Measurements from ENCODE around the gene CHIC2.

Gene CHIC2

GRCh38 chr4:54074381-54074780 lies 10.0 kb upstream of the CHIC2 start:
- no peaks in the 10 kb centered on the region for H4K20me1 ChIP-seq (ENCODE audit: insufficient read depth, low read length)
- TF ChIP-seq EZH2phosphoT487 (IDR thresholded peaks at IDR 0.05; ENCODE audit: low read depth) (no peak), CTCF (IDR thresholded peaks at IDR 0.05; ENCODE audit: low read depth, low read length) (no peak)
- no peak overlapping the region for H2AFZ ChIP-seq (ENCODE audit: low read depth, low read length)
- H3K9me3 ChIP-seq (ENCODE audit: insufficient read depth, low read length) = no peaks in the 10 kb centered on the region
- no peak overlapping the region for H3K4me3 ChIP-seq (ENCODE audit: low read length)
- H3K36me3 ChIP-seq (replicated peaks; ENCODE audit: low read depth, low read length) = no peaks in the 10 kb centered on the region
- H3K27ac ChIP-seq (ENCODE audit: low read length) = no peak overlapping the region
- H3K4me1 ChIP-seq (ENCODE audit: low read length) = no peaks in the 10 kb centered on the region
- no peak overlapping the region for H3K9ac ChIP-seq (ENCODE audit: low read length)
- H3K4me2 ChIP-seq (ENCODE audit: low read length) = no peak overlapping the region
- H3K79me2 ChIP-seq (ENCODE audit: low read length) = no peaks in the 10 kb centered on the region
- H3K27me3 ChIP-seq (ENCODE audit: low read depth, low read length) = no peaks in the 10 kb centered on the region

GRCh38 chr4:54073271-54073880 lies 9.0 kb upstream of the CHIC2 start:
- H3K4me3 ChIP-seq (ENCODE audit: low read length) = no peak overlapping the region
- H3K27ac ChIP-seq (ENCODE audit: low read length) = no peak overlapping the region
- H4K20me1 ChIP-seq (ENCODE audit: insufficient read depth, low read length) = no peaks in the 10 kb centered on the region
- TF ChIP-seq CTCF (IDR thresholded peaks at IDR 0.05; ENCODE audit: low read depth, low read length) (no peak), EZH2phosphoT487 (IDR thresholded peaks at IDR 0.05; ENCODE audit: low read depth) (no peak)
- no peak overlapping the region for H3K9ac ChIP-seq (ENCODE audit: low read length)
- H2AFZ ChIP-seq (ENCODE audit: low read depth, low read length) = no peak overlapping the region
- no peaks in the 10 kb centered on the region for H3K4me1 ChIP-seq (ENCODE audit: low read length)
- no peaks in the 10 kb centered on the region for H3K79me2 ChIP-seq (ENCODE audit: low read length)
- no peaks in the 10 kb centered on the region for H3K9me3 ChIP-seq (ENCODE audit: insufficient read depth, low read length)
- no peaks in the 10 kb centered on the region for H3K27me3 ChIP-seq (ENCODE audit: low read depth, low read length)
- H3K4me2 ChIP-seq (ENCODE audit: low read length) = no peak overlapping the region
- H3K36me3 ChIP-seq (replicated peaks; ENCODE audit: low read depth, low read length) = no peaks in the 10 kb centered on the region

GRCh38 chr4:54067166-54067565 lies 2.8 kb upstream of the CHIC2 start:
- Histone ChIP-seq H3K9ac (ENCODE audit: low read length) (no peak overlapping the region), H3K27me3 (ENCODE audit: low read depth, low read length) (no peaks in the 10 kb centered on the region), H3K9me3 (ENCODE audit: insufficient read depth, low read length) (no peaks in the 10 kb centered on the region), H3K4me3 (ENCODE audit: low read length) (no peak overlapping the region), H3K4me2 (ENCODE audit: low read length) (no peak overlapping the region), H2AFZ (ENCODE audit: low read depth, low read length) (no peak overlapping the region), H3K4me1 (ENCODE audit: low read length) (peaks cover 14% of the 10 kb centered on the region), H4K20me1 (ENCODE audit: insufficient read depth, low read length) (peaks cover 8% of the 10 kb centered on the region), H3K36me3 (replicated peaks; ENCODE audit: low read depth, low read length) (no peaks in the 10 kb centered on the region), H3K79me2 (ENCODE audit: low read length) (peaks cover 25% of the 10 kb centered on the region), H3K27ac (ENCODE audit: low read length) (no peak overlapping the region)
- TF ChIP-seq CTCF (IDR thresholded peaks at IDR 0.05; ENCODE audit: low read depth, low read length) (no peak), EZH2phosphoT487 (IDR thresholded peaks at IDR 0.05; ENCODE audit: low read depth) (no peak)

GRCh38 chr4:54066718-54067129 lies 2.3 kb upstream of the CHIC2 start:
- no peak overlapping the region for H3K9ac ChIP-seq (ENCODE audit: low read length)
- peaks cover 14% of the 10 kb centered on the region for H3K4me1 ChIP-seq (ENCODE audit: low read length)
- peaks cover 29% of the 10 kb centered on the region for H3K79me2 ChIP-seq (ENCODE audit: low read length)
- H3K4me3 ChIP-seq (ENCODE audit: low read length) = no peak overlapping the region
- TF ChIP-seq CTCF (IDR thresholded peaks at IDR 0.05; ENCODE audit: low read depth, low read length) (no peak), EZH2phosphoT487 (IDR thresholded peaks at IDR 0.05; ENCODE audit: low read depth) (no peak)
- no peak overlapping the region for H3K27ac ChIP-seq (ENCODE audit: low read length)
- H3K27me3 ChIP-seq (ENCODE audit: low read depth, low read length) = no peaks in the 10 kb centered on the region
- no peaks in the 10 kb centered on the region for H3K9me3 ChIP-seq (ENCODE audit: insufficient read depth, low read length)
- H2AFZ ChIP-seq (ENCODE audit: low read depth, low read length) = no peak overlapping the region
- no peaks in the 10 kb centered on the region for H3K36me3 ChIP-seq (replicated peaks; ENCODE audit: low read depth, low read length)
- H3K4me2 ChIP-seq (ENCODE audit: low read length) = no peak overlapping the region
- peaks cover 12% of the 10 kb centered on the region for H4K20me1 ChIP-seq (ENCODE audit: insufficient read depth, low read length)
